ENCODE data around the gene ZC3H15.
"Not testable (repeated sequence)": the region's sequence is repeated elsewhere in the genome, so short reads cannot be mapped to it uniquely, and the experiment has no call there.

ZC3H15 gene

DNA sequence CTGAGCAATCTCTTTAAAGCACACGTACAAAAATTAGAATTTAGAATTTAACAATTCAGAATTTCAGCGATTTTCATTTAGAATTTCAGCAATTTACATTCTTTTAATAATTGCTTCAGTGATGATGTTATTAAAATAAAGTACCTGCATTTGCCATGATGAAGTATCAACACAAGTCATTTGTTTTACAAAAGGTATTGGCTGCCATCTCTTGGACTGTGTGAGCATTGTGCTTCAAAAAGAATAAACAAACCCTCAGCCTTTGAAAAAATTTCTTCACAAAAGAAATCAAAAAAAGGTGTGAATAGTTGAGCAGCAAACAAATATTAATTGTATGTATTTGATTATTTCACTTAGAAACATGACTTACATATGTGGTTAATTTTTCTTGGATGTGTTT is 27.1 kb upstream of the ZC3H15 start:
- Histone ChIP-seq H3K27me3 (ENCODE audit: control insufficient read depth in 5 of 5, insufficient read depth in 4 of 5, low read length in 5 of 5) (no peaks in the 10 kb centered on the region), H3K4me1 (ENCODE audit: control insufficient read depth in 5 of 5, insufficient read depth in 5 of 5, low read length in 5 of 5) (no peaks in the 10 kb centered on the region), H3K9me3 (ENCODE audit: control insufficient read depth in 5 of 5, low read length in 5 of 5) (peaks cover 0 to 2% (median 0%) of the 10 kb centered on the region in 5 donors), H3K9ac (ENCODE audit: low read length in 5 of 5) (no peak overlapping the region), H3K36me3 (ENCODE audit: control insufficient read depth in 5 of 5, insufficient read depth in 5 of 5, low read length in 5 of 5) (peaks cover 0 to 14% (median 2%) of the 10 kb centered on the region in 5 donors), H3K4me3 (ENCODE audit: low read depth in 1 of 5, low read length in 5 of 5) (no peak overlapping the region), H3K27ac (ENCODE audit: low read depth, low read length) (no peak overlapping the region)

DNA sequence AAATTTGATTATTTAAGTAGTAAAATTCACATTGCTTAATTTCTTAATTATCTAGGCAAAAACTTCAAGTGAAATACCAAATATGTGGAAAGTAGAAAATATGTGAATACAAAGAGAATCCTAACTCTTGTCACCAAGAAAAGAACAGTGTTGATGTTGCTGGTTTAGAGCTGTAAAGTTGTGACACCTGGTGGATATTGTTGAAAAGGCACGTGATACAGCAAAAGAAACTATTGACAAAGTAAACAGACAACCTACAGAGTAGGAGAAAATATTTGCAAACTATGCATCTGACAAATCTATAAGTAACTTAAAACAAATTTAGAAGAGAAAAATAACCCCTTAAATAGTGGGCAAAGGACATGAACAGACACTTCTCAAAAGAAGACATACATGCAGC is 25.6 kb upstream of the ZC3H15 start:
- Histone ChIP-seq H3K4me1 (ENCODE audit: control insufficient read depth in 5 of 5, insufficient read depth in 5 of 5, low read length in 5 of 5) (no peaks in the 10 kb centered on the region), H3K27ac (ENCODE audit: low read depth, low read length) (no peak overlapping the region), H3K9ac (ENCODE audit: low read length in 5 of 5) (no peak overlapping the region), H3K4me3 (ENCODE audit: low read depth in 1 of 5, low read length in 5 of 5) (no peak overlapping the region), H3K36me3 (ENCODE audit: control insufficient read depth in 5 of 5, insufficient read depth in 5 of 5, low read length in 5 of 5) (peaks cover 0 to 6% (median 0%) of the 10 kb centered on the region in 5 donors), H3K9me3 (ENCODE audit: control insufficient read depth in 5 of 5, low read length in 5 of 5) (peaks cover 0 to 2% (median 0%) of the 10 kb centered on the region in 5 donors), H3K27me3 (ENCODE audit: control insufficient read depth in 5 of 5, insufficient read depth in 4 of 5, low read length in 5 of 5) (no peaks in the 10 kb centered on the region)

DNA sequence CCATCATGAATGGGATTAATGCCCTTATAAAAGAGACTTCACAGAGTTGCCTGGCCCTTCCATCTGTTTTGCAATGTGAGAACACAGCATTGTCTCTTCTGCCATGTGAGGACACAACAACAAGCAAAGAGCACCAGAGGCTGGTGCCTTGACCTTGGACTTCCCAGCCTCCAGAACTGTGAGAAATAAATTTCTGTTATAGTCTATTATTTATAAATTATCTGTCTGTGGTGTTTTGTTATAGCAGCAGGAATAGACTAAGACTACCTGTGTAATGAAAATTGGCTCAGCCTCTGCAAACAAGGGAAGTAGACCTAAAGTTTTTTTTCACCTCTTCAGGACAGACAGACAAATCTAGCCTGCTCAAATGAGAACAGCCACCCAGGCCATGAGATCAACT is 19.3 kb upstream of the ZC3H15 start:
- no peaks in the 10 kb centered on the region for H3K36me3 ChIP-seq (ENCODE audit: control insufficient read depth in 5 of 5, insufficient read depth in 5 of 5, low read length in 5 of 5)
- H3K4me3 ChIP-seq (ENCODE audit: low read depth in 1 of 5, low read length in 5 of 5) = no peak overlapping the region
- peaks cover 0 to 4% (median 3%) of the 10 kb centered on the region in 5 donors for H3K9me3 ChIP-seq (ENCODE audit: control insufficient read depth in 5 of 5, low read length in 5 of 5)
- H3K27ac ChIP-seq (ENCODE audit: low read depth, low read length) = no peak overlapping the region
- no peak overlapping the region for H3K9ac ChIP-seq (ENCODE audit: low read length in 5 of 5)
- H3K4me1 ChIP-seq (ENCODE audit: control insufficient read depth in 5 of 5, insufficient read depth in 5 of 5, low read length in 5 of 5) = no peaks in the 10 kb centered on the region
- no peaks in the 10 kb centered on the region for H3K27me3 ChIP-seq (ENCODE audit: control insufficient read depth in 5 of 5, insufficient read depth in 4 of 5, low read length in 5 of 5)

DNA sequence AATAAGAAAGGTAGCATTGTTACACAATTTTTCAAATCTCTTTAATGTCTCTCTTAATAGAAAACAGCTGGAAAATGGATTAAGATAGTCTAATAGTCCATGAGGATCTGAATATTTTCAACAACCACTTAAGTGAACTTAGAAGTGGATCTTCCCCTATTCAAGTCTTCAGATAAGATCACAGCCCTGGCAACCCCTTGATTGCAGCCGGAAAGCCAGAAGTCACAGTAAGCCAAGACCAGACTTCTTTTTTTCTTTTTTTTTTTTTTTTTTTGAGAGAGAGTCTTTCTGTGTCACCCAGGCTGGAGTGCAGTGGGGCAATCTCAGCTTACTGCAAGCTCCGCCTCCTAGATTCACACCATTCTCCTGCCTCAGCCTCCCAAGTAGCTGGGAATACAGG is 18.6 kb upstream of the ZC3H15 start:
- H3K27ac ChIP-seq (ENCODE audit: low read depth, low read length) = no peak overlapping the region
- H3K4me3 ChIP-seq (ENCODE audit: low read depth in 1 of 5, low read length in 5 of 5) = no peak overlapping the region
- no peaks in the 10 kb centered on the region for H3K4me1 ChIP-seq (ENCODE audit: control insufficient read depth in 5 of 5, insufficient read depth in 5 of 5, low read length in 5 of 5)
- H3K9ac ChIP-seq (ENCODE audit: low read length in 5 of 5) = no peak overlapping the region
- no peaks in the 10 kb centered on the region for H3K36me3 ChIP-seq (ENCODE audit: control insufficient read depth in 5 of 5, insufficient read depth in 5 of 5, low read length in 5 of 5)
- no peaks in the 10 kb centered on the region for H3K27me3 ChIP-seq (ENCODE audit: control insufficient read depth in 5 of 5, insufficient read depth in 4 of 5, low read length in 5 of 5)
- peaks cover 0 to 4% (median 3%) of the 10 kb centered on the region in 5 donors for H3K9me3 ChIP-seq (ENCODE audit: control insufficient read depth in 5 of 5, low read length in 5 of 5)

DNA sequence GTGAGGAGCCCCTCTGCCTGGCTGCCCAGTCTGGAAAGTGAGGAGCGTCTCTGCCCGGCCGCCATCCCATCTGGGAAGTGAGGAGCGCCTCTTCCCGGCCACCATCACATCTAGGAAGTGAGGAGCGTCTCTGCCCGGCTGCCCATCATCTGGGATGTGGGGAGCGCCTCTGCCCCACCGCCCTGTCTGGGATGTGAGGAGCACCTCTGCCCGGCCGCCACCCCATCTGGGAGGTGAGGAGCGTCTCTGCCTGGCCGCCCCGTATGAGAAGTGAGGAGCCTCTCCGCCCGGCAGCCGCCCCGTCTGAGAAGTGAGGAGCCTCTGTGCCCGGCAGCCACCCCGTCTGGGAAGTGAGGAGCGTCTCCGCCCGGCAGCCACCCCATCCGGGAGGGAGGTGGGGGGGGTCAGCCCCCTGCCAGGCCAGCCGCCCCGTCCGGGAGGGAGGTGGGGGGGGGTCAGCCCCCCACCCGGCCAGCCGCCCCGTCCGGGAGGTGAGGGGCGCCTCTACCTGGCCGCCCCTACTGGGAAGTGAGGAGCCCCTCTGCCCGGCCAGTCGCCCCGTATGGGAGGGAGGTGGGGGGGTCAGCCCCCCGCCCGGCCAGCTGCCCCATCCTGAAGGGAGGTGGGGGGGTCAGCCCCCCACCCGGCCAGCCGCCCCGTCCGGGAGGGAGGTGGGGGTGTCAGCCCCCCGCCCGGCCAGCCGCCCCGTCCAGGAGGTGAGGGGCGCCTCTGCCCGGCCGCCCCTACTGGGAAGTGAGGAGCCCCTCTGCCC is 13.2 kb upstream of the ZC3H15 start:
- H3K4me1 ChIP-seq (ENCODE audit: control insufficient read depth in 5 of 5, insufficient read depth in 5 of 5, low read length in 5 of 5); H3K9me3 ChIP-seq (ENCODE audit: control insufficient read depth in 5 of 5, low read length in 5 of 5); H3K4me3 ChIP-seq (ENCODE audit: low read depth in 1 of 5, low read length in 5 of 5); H3K9ac ChIP-seq (ENCODE audit: low read length in 5 of 5); H3K36me3 ChIP-seq (ENCODE audit: control insufficient read depth in 5 of 5, insufficient read depth in 5 of 5, low read length in 5 of 5); H3K27me3 ChIP-seq (ENCODE audit: control insufficient read depth in 5 of 5, insufficient read depth in 4 of 5, low read length in 5 of 5); H3K27ac ChIP-seq (ENCODE audit: low read depth, low read length): not testable (repeated sequence)

DNA sequence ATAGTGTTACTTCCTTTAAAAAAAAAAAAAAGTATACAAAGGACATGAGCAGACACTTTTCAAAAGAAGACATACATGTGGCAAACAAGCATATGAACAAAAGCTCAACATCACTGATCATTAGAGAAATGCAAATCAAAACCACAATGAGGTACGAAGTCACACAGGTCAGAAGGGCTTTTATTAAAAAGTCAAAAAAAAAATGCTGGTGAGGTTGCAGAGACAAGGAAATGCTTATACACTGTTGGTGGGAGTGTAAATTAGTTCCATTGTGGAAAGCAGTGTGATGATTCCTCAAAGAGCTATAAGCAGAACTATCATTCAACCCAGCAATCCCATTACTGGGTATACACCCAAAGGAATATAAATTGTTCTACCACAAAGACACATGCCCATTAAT is 11.8 kb upstream of the ZC3H15 start:
- not testable (repeated sequence) for H3K9me3 ChIP-seq (ENCODE audit: control insufficient read depth in 5 of 5, low read length in 5 of 5); H3K4me3 ChIP-seq (ENCODE audit: low read depth in 1 of 5, low read length in 5 of 5); H3K4me1 ChIP-seq (ENCODE audit: control insufficient read depth in 5 of 5, insufficient read depth in 5 of 5, low read length in 5 of 5); H3K36me3 ChIP-seq (ENCODE audit: control insufficient read depth in 5 of 5, insufficient read depth in 5 of 5, low read length in 5 of 5); H3K27me3 ChIP-seq (ENCODE audit: control insufficient read depth in 5 of 5, insufficient read depth in 4 of 5, low read length in 5 of 5); H3K9ac ChIP-seq (ENCODE audit: low read length in 5 of 5); H3K27ac ChIP-seq (ENCODE audit: low read depth, low read length)

DNA sequence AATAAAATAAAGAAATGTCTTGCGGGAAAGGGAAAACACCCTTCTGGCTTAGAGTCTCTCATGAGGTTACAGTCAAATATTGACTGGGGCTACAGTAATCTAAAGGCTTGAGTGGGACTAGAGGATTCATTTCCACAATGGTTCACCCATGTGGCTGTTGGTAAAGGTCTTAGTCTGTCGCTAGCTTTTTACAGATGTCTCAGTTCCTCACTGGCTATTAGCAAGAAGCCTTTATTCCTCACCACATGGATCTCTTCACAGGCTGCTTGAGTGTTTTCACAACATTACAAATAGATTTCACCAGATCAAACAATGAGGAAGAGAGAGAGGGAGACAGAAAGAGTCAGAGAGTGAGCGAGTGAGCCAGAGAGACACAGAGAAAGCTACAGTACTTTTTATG is 8.3 kb upstream of the ZC3H15 start:
- no peaks in the 10 kb centered on the region for H3K4me1 ChIP-seq (ENCODE audit: control insufficient read depth in 5 of 5, insufficient read depth in 5 of 5, low read length in 5 of 5)
- H3K4me3 ChIP-seq (ENCODE audit: low read depth in 1 of 5, low read length in 5 of 5) = no peak overlapping the region
- H3K9ac ChIP-seq (ENCODE audit: low read length in 5 of 5) = no peak overlapping the region
- no peaks in the 10 kb centered on the region for H3K9me3 ChIP-seq (ENCODE audit: control insufficient read depth in 5 of 5, low read length in 5 of 5)
- no peaks in the 10 kb centered on the region for H3K36me3 ChIP-seq (ENCODE audit: control insufficient read depth in 5 of 5, insufficient read depth in 5 of 5, low read length in 5 of 5)
- H3K27me3 ChIP-seq (ENCODE audit: control insufficient read depth in 5 of 5, insufficient read depth in 4 of 5, low read length in 5 of 5) = no peaks in the 10 kb centered on the region
- H3K27ac ChIP-seq (ENCODE audit: low read depth, low read length) = no peak overlapping the region

DNA sequence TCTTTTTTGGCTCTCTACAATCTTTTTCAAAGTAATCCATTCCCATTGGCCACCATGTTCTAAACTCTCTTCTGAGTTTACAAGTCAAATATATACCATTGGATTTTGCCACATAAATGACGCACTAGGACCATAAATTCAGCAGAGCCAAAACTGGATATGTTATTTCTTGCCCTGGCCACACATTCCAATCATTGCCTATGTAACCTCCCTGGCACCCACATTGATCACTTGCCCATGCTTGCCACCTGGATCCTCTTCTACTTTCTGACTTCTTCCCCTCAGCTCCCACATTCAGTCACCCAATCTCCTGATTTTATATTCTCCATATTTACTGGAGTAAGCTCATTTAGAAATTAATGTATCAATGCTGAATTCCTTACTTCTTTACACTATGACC is 5.1 kb upstream of the ZC3H15 start:
- H3K36me3 ChIP-seq (ENCODE audit: control insufficient read depth in 5 of 5, insufficient read depth in 5 of 5, low read length in 5 of 5) = peaks cover 0 to 3% (median 0%) of the 10 kb centered on the region in 5 donors
- no peak overlapping the region for H3K4me3 ChIP-seq (ENCODE audit: low read depth in 1 of 5, low read length in 5 of 5)
- peaks cover 0 to 3% (median 0%) of the 10 kb centered on the region in 5 donors for H3K27me3 ChIP-seq (ENCODE audit: control insufficient read depth in 5 of 5, insufficient read depth in 4 of 5, low read length in 5 of 5)
- H3K9me3 ChIP-seq (ENCODE audit: control insufficient read depth in 5 of 5, low read length in 5 of 5) = peaks cover 0 to 3% (median 0%) of the 10 kb centered on the region in 5 donors
- peaks cover 4 to 13% (median 8%) of the 10 kb centered on the region in 5 donors for H3K4me1 ChIP-seq (ENCODE audit: control insufficient read depth in 5 of 5, insufficient read depth in 5 of 5, low read length in 5 of 5)
- no peak overlapping the region for H3K27ac ChIP-seq (ENCODE audit: low read depth, low read length)
- H3K9ac ChIP-seq (ENCODE audit: low read length in 5 of 5) = no peak overlapping the region

DNA sequence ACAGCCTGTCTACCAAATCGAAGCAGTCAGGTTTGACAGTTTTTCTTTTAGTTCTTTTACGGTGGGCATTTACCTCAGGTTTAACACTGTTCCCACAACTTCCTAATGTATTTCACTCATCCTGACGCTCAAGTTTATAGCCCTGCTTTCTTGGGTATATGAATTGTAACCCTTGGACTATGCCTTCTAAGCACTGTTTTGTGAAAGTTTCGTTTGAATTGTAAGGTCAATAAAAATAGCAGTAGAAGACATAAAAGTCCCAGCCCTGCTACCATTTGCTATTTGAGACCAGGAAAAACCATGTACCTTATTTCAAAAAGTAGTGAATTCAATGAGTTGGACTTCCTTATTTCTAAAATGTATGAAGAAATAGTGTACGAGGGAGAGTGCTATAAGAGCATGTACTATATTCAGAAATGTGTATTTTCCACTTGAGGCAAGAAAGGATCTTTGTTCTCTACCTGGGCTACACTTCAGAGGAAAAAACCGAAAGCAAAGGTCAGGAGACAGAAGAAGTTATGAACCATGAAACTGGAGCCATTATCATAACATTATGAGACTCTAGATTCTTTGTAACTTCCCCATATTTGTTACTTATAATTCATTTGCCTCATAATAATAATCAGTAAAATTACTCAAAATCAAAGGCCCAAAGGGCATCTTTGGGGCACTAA is 1.9 kb upstream of the ZC3H15 start:
- no peak overlapping the region for H3K4me3 ChIP-seq (ENCODE audit: low read depth in 1 of 5, low read length in 5 of 5)
- peaks cover 0 to 4% (median 0%) of the 10 kb centered on the region in 5 donors for H3K27me3 ChIP-seq (ENCODE audit: control insufficient read depth in 5 of 5, insufficient read depth in 4 of 5, low read length in 5 of 5)
- H3K36me3 ChIP-seq (ENCODE audit: control insufficient read depth in 5 of 5, insufficient read depth in 5 of 5, low read length in 5 of 5) = peaks cover 0 to 3% (median 0%) of the 10 kb centered on the region in 5 donors
- no peak overlapping the region for H3K9ac ChIP-seq (ENCODE audit: low read length in 5 of 5)
- peaks cover 5 to 38% (median 29%) of the 10 kb centered on the region in 5 donors for H3K4me1 ChIP-seq (ENCODE audit: control insufficient read depth in 5 of 5, insufficient read depth in 5 of 5, low read length in 5 of 5)
- peaks cover 0 to 3% (median 0%) of the 10 kb centered on the region in 5 donors for H3K9me3 ChIP-seq (ENCODE audit: control insufficient read depth in 5 of 5, low read length in 5 of 5)
- H3K27ac ChIP-seq (ENCODE audit: low read depth, low read length) = no peak overlapping the region

DNA sequence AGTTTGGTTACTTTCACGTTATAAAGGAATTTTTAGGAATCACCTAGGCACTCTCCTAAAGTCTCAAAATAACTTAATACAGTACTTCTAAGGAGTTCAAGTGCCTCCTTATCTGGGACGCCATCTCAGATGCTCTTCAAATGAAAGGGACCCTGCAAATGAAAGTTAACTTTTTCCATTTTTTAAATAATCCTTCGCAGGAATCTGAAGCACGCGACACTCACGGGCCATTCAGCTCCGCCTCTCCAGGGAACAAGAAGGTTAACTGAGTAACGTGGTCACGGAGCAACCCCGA is 537 bp upstream of the ZC3H15 start:
- H3K4me3 ChIP-seq (ENCODE audit: low read depth in 1 of 5, low read length in 5 of 5) = peak overlapping the region; percentile 66 to 99 (median 92)
- peaks cover 5 to 44% (median 34%) of the 10 kb centered on the region in 5 donors for H3K4me1 ChIP-seq (ENCODE audit: control insufficient read depth in 5 of 5, insufficient read depth in 5 of 5, low read length in 5 of 5)

More for the DNA sequence above, 537 bp upstream of the ZC3H15 start:
- H3K9ac ChIP-seq (ENCODE audit: low read length in 5 of 5) = peak overlapping the region; percentile 95 to 99 (median 96)
- H3K27me3 ChIP-seq (ENCODE audit: control insufficient read depth in 5 of 5, insufficient read depth in 4 of 5, low read length in 5 of 5) = peaks cover 0 to 4% (median 0%) of the 10 kb centered on the region in 5 donors
- H3K36me3 ChIP-seq (ENCODE audit: control insufficient read depth in 5 of 5, insufficient read depth in 5 of 5, low read length in 5 of 5) = peaks cover 0 to 3% (median 0%) of the 10 kb centered on the region in 5 donors
- H3K9me3 ChIP-seq (ENCODE audit: control insufficient read depth in 5 of 5, low read length in 5 of 5) = peaks cover 0 to 3% (median 0%) of the 10 kb centered on the region in 5 donors
- H3K27ac ChIP-seq (ENCODE audit: low read depth, low read length) = peak overlapping the region; percentile 96
